Transverse colon (tissue), 4 donors: ENCODE measurements around the gene TTC39C. TPM values are rescaled to one million over a fixed set of nuclear protein-coding genes. Genes with fewer than 3 reads are reported as not detected.

Experiments used
- DNase-seq: peaks from one replicate; pipeline ENCODE4 v3.0.0-alpha.2; 2019
- H3K27ac ChIP-seq, 4 donors: fragments of 200-600 bp; sonication (generic); 2 replicates each; pipeline ENCODE4 v1.5.1; 2016 to 2018; ENCODE audit warnings: inconsistent platforms in 4 of 4
- H3K27me3 ChIP-seq: fragments of 200-600 bp; sonication (generic); 2 replicates; pipeline ENCODE4 v1.5.1; 2017; ENCODE audit warnings: inconsistent platforms
- H3K36me3 ChIP-seq, 4 donors: fragments of 200-600 bp; sonication (generic); 2 replicates each; pipeline ENCODE4 v1.5.1; 2017 to 2019; ENCODE audit warnings: inconsistent platforms in 4 of 4
- H3K4me1 ChIP-seq, 4 donors: fragments of 200-600 bp; sonication (generic); 2 replicates each; pipeline ENCODE4 v1.5.1; 2017 to 2020; ENCODE audit warnings: inconsistent platforms in 4 of 4
- H3K4me3 ChIP-seq, 4 donors: fragments of 200-600 bp; sonication (generic); 1 replicate in 1 of 4; 2 replicates in 3 of 4; pipeline versions ENCODE4 v1.5.1 to v1.6.1; 2017 to 2019; ENCODE audit warnings: inconsistent platforms in 4 of 4
- H3K9me3 ChIP-seq, 2 donors: fragments of 200-600 bp; sonication (generic); 2 replicates each; pipeline ENCODE4 v1.5.1; 2017 to 2019; ENCODE audit warnings: inconsistent platforms in 2 of 2
- EP300 ChIP-seq: sonication (generic); formaldehyde crosslinking; IDR thresholded peaks from one replicate; pipeline ENCODE4 v1.6.1; 2017; ENCODE audit warnings: antibody characterized with exemption, low read depth
- POLR2A ChIP-seq: fragments of 450-650 bp; IDR thresholded peaks from one replicate; pipeline ENCODE4 v1.6.1; 2016; ENCODE audit warnings: antibody characterized with exemption, mild to moderate bottlenecking, moderate library complexity
- POLR2AphosphoS5 ChIP-seq, 3 donors: sonication (generic); formaldehyde crosslinking; IDR thresholded peaks; one replicate each; pipeline ENCODE4 v1.6.1; 2016; ENCODE audit warnings: antibody characterized with exemption in 3 of 3
- WGBS, 2 donors: methylation state at CpG; one replicate each; pipeline ENCODE4 v1.1.5; 2018; ENCODE audit warnings: low coverage in 1 of 2; 5-methylcytosine and 5-hydroxymethylcytosine counted together
- in situ Hi-C, 4 donors: fragments of 200-750 bp; cut with MboI; loops; one replicate each; pipeline versions ENCODE4 v1.15.0 to v1.15.1; 2017; ENCODE audit warnings: low sequenced_read_pairs in 3 of 4, low pct_ligation_motif_present in 1 of 4, low pct_unique_long_range_greater_than_20kb in 1 of 4
- intact Hi-C: fragments of 100-400 bp; cut with DNase I; formaldehyde crosslinking; loops from one replicate; pipeline ENCODE4 v1.15.1; 2023; ENCODE audit warnings: low total_unique reads
- total RNA-seq, 4 donors: library from RNA; depleted of rRNA; stranded (reverse); fragments of >200 nt; gene quantifications; one replicate each; pipeline ENCODE4 v1.1.0, GENCODE V29; 2016
- TF ChIP-seq, protein P1 (sequence below), 5 experiments: fragments of 200-600 bp in 3 of 5; fragments of 450-650 bp in 2 of 5; sonication (generic) in 3 of 5; IDR thresholded peaks; 1 replicate in 2 of 5; 2 replicates in 3 of 5; pipeline ENCODE4 v1.5.1; 2016 to 2017; ENCODE audit warnings: antibody characterized with exemption in 5 of 5, inconsistent platforms in 3 of 5, mild to moderate bottlenecking in 2 of 5, moderate library complexity in 1 of 5

The TTC39C gene
- total RNA-seq, 4 donors from 2014 or later = 4.8 to 18.4 (median 7.4) TPM

DNA sequence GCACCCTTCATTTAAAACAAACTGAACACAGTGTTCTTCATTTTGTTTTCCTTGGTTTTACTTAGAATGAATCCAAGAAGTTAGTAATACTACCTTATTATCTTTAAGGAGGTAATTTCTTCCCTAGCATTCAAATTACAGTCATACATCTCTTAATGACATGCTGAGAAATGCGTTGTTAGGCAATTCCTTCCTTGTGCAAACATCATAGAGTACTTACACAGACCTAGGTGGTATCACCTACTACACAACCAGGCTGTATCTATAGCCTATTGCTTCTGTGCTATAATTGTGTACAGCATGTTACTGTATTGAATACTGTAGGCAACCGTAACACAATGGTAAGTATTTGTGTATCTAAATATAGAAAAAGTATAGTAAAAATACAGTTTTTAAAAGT, 115.9 kb downstream of the TTC39C start:
- in situ Hi-C loops = no loop called here
- H3K9me3 ChIP-seq = no peaks in the 10 kb centered on the region
- 44 to 68% methylated on average over 2 of the region's 2 CpGs for WGBS, 2 donors
- peak overlapping the region in 1 of 4 donors; percentile 41 for H3K27ac ChIP-seq
- DNase-seq = no peak
- intact Hi-C loops = no loop called here
- peaks cover 0 to 5% (median 0%) of the 10 kb centered on the region in 4 donors for H3K36me3 ChIP-seq
- H3K4me1 ChIP-seq = peaks cover 0 to 10% (median 3%) of the 10 kb centered on the region in 4 donors
- no peaks in the 10 kb centered on the region for H3K27me3 ChIP-seq
- no peak overlapping the region for H3K4me3 ChIP-seq
- TF ChIP-seq EP300 = no peak
- TF ChIP-seq, protein P1, sequence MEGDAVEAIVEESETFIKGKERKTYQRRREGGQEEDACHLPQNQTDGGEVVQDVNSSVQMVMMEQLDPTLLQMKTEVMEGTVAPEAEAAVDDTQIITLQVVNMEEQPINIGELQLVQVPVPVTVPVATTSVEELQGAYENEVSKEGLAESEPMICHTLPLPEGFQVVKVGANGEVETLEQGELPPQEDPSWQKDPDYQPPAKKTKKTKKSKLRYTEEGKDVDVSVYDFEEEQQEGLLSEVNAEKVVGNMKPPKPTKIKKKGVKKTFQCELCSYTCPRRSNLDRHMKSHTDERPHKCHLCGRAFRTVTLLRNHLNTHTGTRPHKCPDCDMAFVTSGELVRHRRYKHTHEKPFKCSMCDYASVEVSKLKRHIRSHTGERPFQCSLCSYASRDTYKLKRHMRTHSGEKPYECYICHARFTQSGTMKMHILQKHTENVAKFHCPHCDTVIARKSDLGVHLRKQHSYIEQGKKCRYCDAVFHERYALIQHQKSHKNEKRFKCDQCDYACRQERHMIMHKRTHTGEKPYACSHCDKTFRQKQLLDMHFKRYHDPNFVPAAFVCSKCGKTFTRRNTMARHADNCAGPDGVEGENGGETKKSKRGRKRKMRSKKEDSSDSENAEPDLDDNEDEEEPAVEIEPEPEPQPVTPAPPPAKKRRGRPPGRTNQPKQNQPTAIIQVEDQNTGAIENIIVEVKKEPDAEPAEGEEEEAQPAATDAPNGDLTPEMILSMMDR (IDR thresholded peaks at IDR 0.05) = no peak
- TF ChIP-seq POLR2AphosphoS5 (IDR thresholded peaks at IDR 0.05) = no peak
- no peak for TF ChIP-seq POLR2A

DNA sequence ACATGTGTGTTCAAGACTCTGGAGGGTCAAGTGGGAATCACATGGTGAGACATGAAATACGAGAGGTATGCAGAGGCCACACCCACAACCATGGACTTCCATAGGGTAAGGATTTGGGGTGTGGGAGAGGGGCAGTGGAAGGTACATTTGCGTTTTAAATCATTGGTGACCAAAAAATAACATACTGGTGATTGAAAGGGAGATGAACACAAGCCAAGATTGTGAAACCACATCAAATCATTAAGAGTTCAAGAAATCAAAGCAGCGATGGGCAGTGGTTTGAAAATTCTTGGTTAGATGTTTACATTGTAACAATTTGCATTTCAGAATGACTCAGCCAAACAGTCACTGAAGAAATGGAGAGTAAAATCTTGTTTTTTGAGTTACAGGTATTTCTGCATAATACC, 122.4 kb downstream of the TTC39C start:
- Histone ChIP-seq H3K27me3 (no peaks in the 10 kb centered on the region), H3K27ac (no peak overlapping the region), H3K36me3 (peaks cover 0 to 5% (median 0%) of the 10 kb centered on the region in 4 donors), H3K4me1 (peaks cover 0 to 18% (median 5%) of the 10 kb centered on the region in 4 donors), H3K4me3 (no peak overlapping the region), H3K9me3 (no peaks in the 10 kb centered on the region)
- in situ Hi-C loops (no loop called here), intact Hi-C loops (no loop called here)
- TF ChIP-seq EP300 (no peak), POLR2AphosphoS5 (IDR thresholded peaks at IDR 0.05) (no peak)
- TF ChIP-seq, protein P1 (IDR thresholded peaks at IDR 0.05) = no peak
- 62 to 69% methylated on average over 3 of the region's 3 CpGs for WGBS, 2 donors
- DNase-seq = no peak

DNA sequence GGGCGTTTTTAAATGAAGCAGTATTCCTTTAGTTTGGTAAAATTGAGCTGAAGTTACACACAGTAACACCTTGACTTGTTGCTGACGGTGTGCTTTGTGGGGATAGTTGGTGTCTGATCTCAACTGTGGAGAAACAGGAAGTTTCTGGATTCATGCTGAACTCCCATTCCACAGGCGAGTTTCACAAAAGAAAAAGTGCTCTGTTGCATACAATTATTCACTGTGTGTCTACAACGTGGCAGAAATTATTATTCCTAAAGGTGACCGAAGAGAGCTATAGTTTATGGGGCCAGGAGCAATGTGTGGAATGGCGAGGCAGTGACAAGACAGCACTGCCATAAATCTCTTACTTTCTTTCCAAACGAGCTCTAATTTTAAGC, 123.8 kb downstream of the TTC39C start:
- Histone ChIP-seq H3K4me3 (peak overlapping the region; percentile 39 to 65 (median 58)), H3K27ac (peak overlapping the region; percentile 29 to 50 (median 45)), H3K27me3 (no peaks in the 10 kb centered on the region), H3K4me1 (peaks cover 0 to 18% (median 5%) of the 10 kb centered on the region in 4 donors), H3K36me3 (no peaks in the 10 kb centered on the region), H3K9me3 (no peaks in the 10 kb centered on the region)
- intact Hi-C loops (no loop called here), in situ Hi-C loops (no loop called here)
- WGBS, 2 donors = 26 to 27% methylated on average over 3 to 7 of the region's 7 CpGs
- TF ChIP-seq, protein P1 (IDR thresholded peaks at IDR 0.05) = no peak
- no peak for TF ChIP-seq POLR2AphosphoS5 (IDR thresholded peaks at IDR 0.05)
- TF ChIP-seq EP300 = no peak
- TF ChIP-seq POLR2A = no peak
- DNase-seq = no peak

DNA sequence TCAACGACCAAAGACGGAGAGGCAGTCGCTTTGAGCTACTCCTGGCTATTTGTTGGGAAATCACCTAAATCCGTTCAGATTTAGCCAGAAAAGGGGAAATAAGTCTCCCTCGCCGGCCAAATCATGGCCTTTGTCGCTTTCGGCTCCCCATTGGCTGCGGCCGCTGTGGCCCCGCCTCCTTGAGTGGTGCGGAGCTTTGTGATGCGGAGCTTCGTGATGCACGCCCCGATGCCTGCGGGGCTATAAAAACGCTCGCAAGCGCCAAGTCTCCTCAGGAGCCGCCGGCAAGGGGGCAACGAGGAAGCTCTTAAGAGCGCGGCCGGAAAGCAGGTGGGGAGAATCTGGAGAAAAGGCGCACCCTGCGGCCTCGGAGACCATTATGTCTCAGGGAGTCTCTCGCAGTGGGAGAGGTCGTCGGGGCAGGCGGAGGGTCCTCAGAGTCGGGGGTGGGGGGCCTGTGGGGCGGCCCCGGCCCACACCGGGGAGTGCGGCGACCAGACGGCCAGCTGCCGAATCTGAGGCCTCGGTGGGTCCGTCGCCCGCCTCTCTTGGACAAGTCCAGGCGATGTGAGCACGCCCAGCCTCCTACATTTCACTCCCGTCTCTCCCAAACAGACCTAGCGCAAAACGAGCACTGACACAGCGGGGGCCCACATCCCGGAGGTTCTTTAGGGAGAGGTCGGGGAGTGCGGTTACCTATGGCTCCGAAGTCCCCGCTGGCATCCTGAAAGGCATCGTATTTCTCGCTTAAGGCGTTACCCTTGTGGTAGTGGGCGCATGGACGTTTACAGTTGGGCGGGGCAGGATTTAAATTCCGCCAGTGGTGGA, 124.4 kb downstream of the TTC39C start, which contains the start of gene CABYR:
TSS of gene CABYR (plus strand) at position 274 of the 828 bp plus-strand sequence. CDS start 4,053 bp downstream, outside the sequence.
- H3K4me1 ChIP-seq = peaks cover 0 to 18% (median 5%) of the 10 kb centered on the region in 4 donors
- intact Hi-C loops = no loop called here
- no peaks in the 10 kb centered on the region for H3K36me3 ChIP-seq
- peak; percentile 72 for DNase-seq
- in situ Hi-C loops = no loop called here
- 11 to 31% methylated on average over 6 to 58 of the region's 63 CpGs for WGBS, 2 donors
- peak within 1 kb of the TSS; percentile 39 to 65 (median 58) for H3K4me3 ChIP-seq
- H3K9me3 ChIP-seq = no peaks in the 10 kb centered on the region
- H3K27me3 ChIP-seq = no peaks in the 10 kb centered on the region
- peak within 1 kb of the TSS; percentile 29 to 50 (median 45) for H3K27ac ChIP-seq
- TF ChIP-seq, protein P1 (IDR thresholded peaks at IDR 0.05) = no peak
- no peak for TF ChIP-seq EP300
- peak; percentile 42 for TF ChIP-seq POLR2A
- peak in 2 of 3 donors; percentile 39 to 58 for TF ChIP-seq POLR2AphosphoS5 (IDR thresholded peaks at IDR 0.05)
